Astrocyte of the cerebellum (primary cell): ENCODE measurements around the gene SERP1.

Experiments used
- DNase-seq: peaks from one replicate; pipeline ENCODE4 v3.0.0-alpha.2; 2011; ENCODE audit warnings: low read depth
- H3K4me3 ChIP-seq: 2 replicates; pipeline ENCODE4 v1.5.1; 2011; ENCODE audit warnings: mild to moderate bottlenecking, low read depth, low read length, moderate library complexity
- CTCF ChIP-seq: IDR thresholded peaks from 2 replicates; pipeline ENCODE4 v1.5.1; 2012; ENCODE audit warnings: low read length, low read depth, moderate library complexity, mild to moderate bottlenecking; ENCODE audit errors: missing control alignments
- in situ Hi-C: cut with HindIII; loops from 2 replicates; pipeline ENCODE4 v1.10.0; 2017; ENCODE audit warnings: low sequenced_read_pairs

SERP1 gene

GRCh38 chr3:150495563-150496168 is 50.6 kb downstream of the SERP1 start:
- in situ Hi-C loops: no loop called here
- peak; percentile 47 for TF ChIP-seq CTCF
- DNase-seq: peak; percentile 45
- no peak overlapping the region for H3K4me3 ChIP-seq

GRCh38 chr3:150495149-150495548 is 51.1 kb downstream of the SERP1 start:
- in situ Hi-C loops: no loop called here
- no peak for DNase-seq
- no peak overlapping the region for H3K4me3 ChIP-seq
- TF ChIP-seq CTCF: no peak

GRCh38 chr3:150494411-150494977 is 51.8 kb downstream of the SERP1 start:
- in situ Hi-C loops: no loop called here
- no peak for TF ChIP-seq CTCF
- DNase-seq: no peak

More at GRCh38 chr3:150494411-150494977, 51.8 kb downstream of the SERP1 start:
- no peak overlapping the region for H3K4me3 ChIP-seq
